Activated CD8-positive, alpha-beta memory T cell treated with anti-CD3 and anti-CD28 coated beads, Interleukin-2, amount 50 U/mL, for 1 hour (primary cell): ENCODE measurements around the gene ZP1.

Experiments
- DNase-seq: peaks from one replicate; pipeline ENCODE4 v3.0.0-alpha.2; 2020; ENCODE audit errors: extremely low read depth

Gene ZP1

GRCh38 chr11:60924110-60924905, 57.0 kb downstream of the ZP1 start, which contains the start of gene TMEM132A:
Gene TMEM132A (plus strand): TSS chr11:60924460. CDS start chr11:60924634, 174 bp downstream.
- no peak for DNase-seq
